Stomach (tissue), 9 donors: ENCODE data around the gene ZBED6. TPM values are rescaled to one million over a fixed set of nuclear protein-coding genes. Genes with fewer than 3 reads are reported as not detected.
"Not testable (repeated sequence)": the region's sequence is repeated elsewhere in the genome, so short reads cannot be mapped to it uniquely, and the experiment has no call there.

Experiments
- DNase-seq, 2 donors: peaks; one replicate each; pipeline versions ENCODE4 v3.0.0 to v3.0.0-alpha.2; 2013 to 2019
- H3K27ac ChIP-seq, 5 donors: fragments of 200-600 bp in 4 of 5; sonication (generic) in 4 of 5; one replicate each; pipeline ENCODE4 v1.5.1; 2013 to 2019; ENCODE audit warnings: mild to moderate bottlenecking in 1 of 5, moderate library complexity in 1 of 5
- H3K27me3 ChIP-seq, 3 donors: fragments of 200-600 bp; sonication (generic); one replicate each; pipeline ENCODE4 v1.5.1; 2017 to 2019; ENCODE audit warnings: mixed run types in 1 of 3
- H3K36me3 ChIP-seq, 4 donors: fragments of 200-600 bp; sonication (generic); 1 replicate in 3 of 4; 2 replicates in 1 of 4; pipeline ENCODE4 v1.5.1; 2016 to 2019
- H3K4me1 ChIP-seq, 4 donors: fragments of 200-600 bp; sonication (generic); one replicate each; pipeline ENCODE4 v1.5.1; 2016 to 2019
- H3K4me3 ChIP-seq, 4 donors: fragments of 200-600 bp; sonication (generic) in 3 of 4; one replicate each; pipeline ENCODE4 v1.5.1; 2016 to 2019; ENCODE audit warnings: mild to moderate bottlenecking in 1 of 4
- H3K9me3 ChIP-seq, 4 donors: fragments of 200-600 bp; sonication (generic); one replicate each; pipeline ENCODE4 v1.5.1; 2016 to 2019
- CTCF ChIP-seq, 7 experiments: fragments of 450-650 bp in 4 of 7; fragments of 200-600 bp in 3 of 7; sonication (generic) in 3 of 7; IDR thresholded peaks; one replicate each; pipeline ENCODE4 v1.5.1; 2016 to 2019; ENCODE audit warnings: antibody characterized with exemption in 7 of 7, control low read depth in 2 of 7, mild to moderate bottlenecking in 1 of 7
- EP300 ChIP-seq: sonication (generic); formaldehyde crosslinking; IDR thresholded peaks from one replicate; pipeline ENCODE4 v1.6.1; 2017; ENCODE audit warnings: antibody characterized with exemption
- POLR2A ChIP-seq, 4 donors: fragments of 450-650 bp; IDR thresholded peaks; one replicate each; pipeline ENCODE4 v1.6.1; 2016; ENCODE audit warnings: antibody characterized with exemption in 4 of 4, control low read depth in 2 of 4, mild to moderate bottlenecking in 1 of 4, moderate library complexity in 1 of 4
- POLR2AphosphoS5 ChIP-seq, 3 donors: sonication (generic); formaldehyde crosslinking; IDR thresholded peaks; one replicate each; pipeline ENCODE4 v1.6.1; 2016; ENCODE audit warnings: antibody characterized with exemption in 3 of 3
- WGBS, 5 donors: extraction: QIAGEN DNeasy Blood & Tissue Kit in 3 of 5; methylation state at CpG; one replicate each; pipeline versions ENCODE4 v1.1.5 to v1.1.7; 2013 to 2018; 5-methylcytosine and 5-hydroxymethylcytosine counted together
- intact Hi-C: fragments of 100-400 bp; cut with DNase I; formaldehyde crosslinking; loops from one replicate; pipeline ENCODE4 v1.15.1; 2023; ENCODE audit warnings: low total_unique reads
- polyA plus RNA-seq, 3 donors: library from polyadenylated mRNA; stranded (reverse); fragments of 200-250 nt; gene quantifications; one replicate each; pipeline ENCODE4 v1.2.3, GENCODE V29; 2013
- total RNA-seq, 5 donors: library from RNA; depleted of rRNA; stranded (reverse); fragments of >200 nt; gene quantifications; one replicate each; pipeline versions ENCODE4 v1.1.0 to v1.2.3, GENCODE V29; 2014 to 2016
- donor health status: healthy with polysubstance abuse.
- donor health status: Bipolar disorder and iron deficiency.
- donor health status: healthy.

Gene ZBED6
- total and polyA plus RNA-seq, 8 donors, result 0.13 to 38.6 (median 15.4) TPM

DNA sequence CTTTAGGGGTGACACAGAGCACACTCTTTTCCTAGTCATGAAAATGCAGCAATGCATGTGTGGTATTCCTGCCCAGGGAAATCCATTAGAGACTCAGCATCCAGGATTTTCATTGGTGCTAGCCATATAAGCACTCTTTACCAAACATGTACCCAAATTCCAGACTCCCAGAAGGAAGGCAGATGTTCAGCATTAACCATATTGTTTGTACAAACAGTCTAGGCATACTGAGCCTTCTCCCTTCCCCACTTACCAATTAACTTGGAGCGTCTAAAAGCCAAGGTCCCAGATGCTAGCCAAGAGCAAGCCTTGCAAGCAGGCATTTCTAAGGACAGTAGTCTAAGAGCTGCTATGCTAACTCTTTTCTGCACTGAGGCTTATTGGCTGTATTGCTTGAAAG lies 27.9 kb downstream of the ZBED6 start:
- intact Hi-C loops, result no loop called here
- no peak overlapping the region for H3K27ac ChIP-seq
- H3K4me3 ChIP-seq, result no peak overlapping the region
- DNase-seq, result no peak
- TF ChIP-seq POLR2A (IDR thresholded peaks at IDR 0.05), result no peak
- no peak for TF ChIP-seq CTCF (IDR thresholded peaks at IDR 0.05)
- no peak for TF ChIP-seq EP300
- no peak for TF ChIP-seq POLR2AphosphoS5 (IDR thresholded peaks at IDR 0.05)
- no peaks in the 10 kb centered on the region for H3K27me3 ChIP-seq
- no peaks in the 10 kb centered on the region for H3K9me3 ChIP-seq
- H3K36me3 ChIP-seq, result peaks cover 43 to 91% (median 83%) of the 10 kb centered on the region in 4 donors
- 68 to 81% (median 73%) methylated on average over 1 of the region's 1 CpG for WGBS, 5 donors
- peaks cover 0 to 27% (median 12%) of the 10 kb centered on the region in 4 donors for H3K4me1 ChIP-seq

- intact Hi-C loops, result no loop called here
- no peak overlapping the region for H3K27ac ChIP-seq
- peaks cover 0 to 27% (median 14%) of the 10 kb centered on the region in 4 donors for H3K4me1 ChIP-seq
- no peaks in the 10 kb centered on the region for H3K9me3 ChIP-seq
- no peak overlapping the region for H3K4me3 ChIP-seq
- no peak for TF ChIP-seq CTCF (IDR thresholded peaks at IDR 0.05)
- TF ChIP-seq EP300, result no peak
- TF ChIP-seq POLR2A (IDR thresholded peaks at IDR 0.05), result no peak
- no peak for TF ChIP-seq POLR2AphosphoS5 (IDR thresholded peaks at IDR 0.05)
- no peaks in the 10 kb centered on the region for H3K27me3 ChIP-seq
- DNase-seq, result no peak
- WGBS, 5 donors, result 74 to 90% (median 79%) methylated on average over 2 of the region's 2 CpGs
- peaks cover 45 to 91% (median 83%) of the 10 kb centered on the region in 4 donors for H3K36me3 ChIP-seq
These were observed 30.8 kb downstream of the ZBED6 start for GRCh38 chr1:203826175-203826574.

DNA sequence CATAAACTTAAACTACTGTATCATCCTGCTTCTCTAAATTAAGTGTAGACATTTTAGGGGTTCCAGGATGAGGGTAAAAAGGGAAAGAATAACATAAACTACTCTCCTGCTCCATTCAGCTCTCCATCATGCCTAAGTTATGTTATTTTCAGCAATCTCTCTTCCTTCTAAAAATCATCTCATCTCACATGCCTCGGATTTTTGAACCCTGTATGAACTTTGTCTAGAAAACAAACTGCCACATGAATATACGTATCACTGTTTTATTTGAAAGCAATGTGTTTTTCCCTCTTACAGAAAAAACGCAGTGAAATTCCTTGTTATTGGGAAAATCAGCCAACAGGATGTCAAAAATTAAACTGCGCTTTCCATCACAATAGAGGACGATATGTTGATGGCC lies 32.6 kb downstream of the ZBED6 start:
- 88 to 94% (median 89%) methylated on average over 5 of the region's 5 CpGs for WGBS, 5 donors
- H3K36me3 ChIP-seq, result peaks cover 53 to 91% (median 83%) of the 10 kb centered on the region in 4 donors
- no peak overlapping the region for H3K27ac ChIP-seq
- TF ChIP-seq POLR2AphosphoS5 (IDR thresholded peaks at IDR 0.05), result no peak
- TF ChIP-seq CTCF (IDR thresholded peaks at IDR 0.05), result no peak
- TF ChIP-seq EP300, result no peak
- TF ChIP-seq POLR2A (IDR thresholded peaks at IDR 0.05), result no peak
- H3K27me3 ChIP-seq, result no peaks in the 10 kb centered on the region
- H3K4me1 ChIP-seq, result peaks cover 0 to 21% (median 8%) of the 10 kb centered on the region in 4 donors
- H3K9me3 ChIP-seq, result no peaks in the 10 kb centered on the region
- no peak for DNase-seq
- intact Hi-C loops, result no loop called here
- H3K4me3 ChIP-seq, result no peak overlapping the region

DNA sequence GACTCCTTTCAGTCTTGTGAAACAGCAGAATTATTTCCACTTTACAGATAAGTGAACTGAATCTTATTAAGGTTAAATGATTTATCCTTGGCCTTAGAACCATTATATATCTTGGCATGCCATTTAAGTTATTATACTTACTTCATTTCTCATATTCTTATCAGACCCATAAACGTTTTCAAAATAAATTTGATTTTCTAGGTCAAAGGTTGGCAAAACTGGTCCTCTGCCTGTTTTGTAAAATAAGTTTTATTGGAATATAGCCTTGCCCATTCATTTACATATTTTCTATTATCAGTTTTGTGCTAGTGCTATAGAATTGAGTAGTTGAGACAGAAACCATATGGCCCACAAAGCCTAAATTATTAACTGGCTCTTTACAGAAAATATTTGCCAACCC lies 33.1 kb downstream of the ZBED6 start:
- no peak for DNase-seq
- Histone ChIP-seq H3K36me3 (peaks cover 56 to 91% (median 83%) of the 10 kb centered on the region in 4 donors), H3K4me1 (peaks cover 0 to 16% (median 7%) of the 10 kb centered on the region in 4 donors), H3K27ac (peak overlapping the region in 2 of 5 donors; percentile 23 to 40), H3K9me3 (no peaks in the 10 kb centered on the region), H3K27me3 (no peaks in the 10 kb centered on the region), H3K4me3 (no peak overlapping the region)
- 20 to 37% (median 28%) methylated on average over 1 of the region's 1 CpG for WGBS, 5 donors
- TF ChIP-seq POLR2A (IDR thresholded peaks at IDR 0.05), result no peak
- no peak for TF ChIP-seq EP300
- no peak for TF ChIP-seq POLR2AphosphoS5 (IDR thresholded peaks at IDR 0.05)
- no peak for TF ChIP-seq CTCF (IDR thresholded peaks at IDR 0.05)
- intact Hi-C loops, result no loop called here

GRCh38 chr1:203829247-203829646 lies 33.8 kb downstream of the ZBED6 start:
- intact Hi-C loops, H3K27me3 ChIP-seq, H3K9me3 ChIP-seq, DNase-seq, H3K4me3 ChIP-seq: not testable (repeated sequence)
- H3K36me3 ChIP-seq, result peaks cover 63 to 91% (median 84%) of the 10 kb centered on the region in 4 donors
- WGBS, 5 donors, result 73 to 88% (median 81%) methylated on average over 5 of the region's 5 CpGs
- peaks cover 0 to 14% (median 5%) of the 10 kb centered on the region in 4 donors for H3K4me1 ChIP-seq
- H3K27ac ChIP-seq, result peak overlapping the region in 2 of 5 donors; percentile 23 to 40
